ENCODE data around the gene SCYGR1. TPM values are rescaled to one million over a fixed set of nuclear protein-coding genes. Genes with fewer than 3 reads are reported as not detected.

Gene SCYGR1
- total RNA-seq, 6 experiments from 2014 or later, result not detected

DNA sequence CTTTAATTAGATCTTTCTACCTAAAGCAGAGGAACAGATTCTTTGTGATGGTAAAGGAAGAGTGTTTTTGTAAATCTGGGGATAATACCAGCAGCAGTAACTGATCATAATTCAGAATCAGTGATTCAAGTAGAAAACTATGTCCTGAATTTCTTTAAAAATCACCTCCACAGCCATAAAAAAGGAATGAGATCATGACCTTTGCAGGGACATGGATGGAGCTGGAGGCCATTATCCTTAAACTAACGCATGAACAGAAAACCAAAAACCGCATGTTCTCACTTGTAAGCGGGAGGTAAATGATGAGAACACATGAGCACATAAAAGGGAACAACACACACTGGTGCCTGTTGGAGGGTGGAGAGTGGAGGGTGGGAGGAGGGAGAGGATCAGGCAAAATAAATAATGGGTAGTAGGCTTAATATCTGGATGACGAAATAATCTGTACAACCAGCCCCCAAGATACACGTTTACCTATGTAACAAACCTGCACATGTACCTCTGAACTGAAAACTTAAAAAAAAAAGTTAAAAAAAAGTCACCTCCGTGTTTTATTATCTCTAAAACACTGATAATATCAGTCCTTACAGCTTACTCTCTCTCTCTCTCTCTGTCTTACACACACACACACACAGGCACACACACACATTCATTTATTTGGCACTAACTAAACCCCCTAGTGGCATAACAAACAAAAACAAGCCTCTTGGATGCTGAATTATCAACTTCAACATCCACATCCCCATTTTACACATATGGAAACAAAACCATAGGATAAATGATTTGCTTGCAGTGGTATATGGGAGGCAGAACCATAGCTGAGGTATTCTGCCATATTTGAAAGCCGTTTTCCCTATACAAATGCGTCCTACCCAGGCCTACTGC lies 10.0 kb downstream of the SCYGR1 start:
- H3K4me1 Mint-ChIP-seq (ENCODE audit: low read depth), result peaks cover 67% of the 10 kb centered on the region
- TF ChIP-seq, protein P1, sequence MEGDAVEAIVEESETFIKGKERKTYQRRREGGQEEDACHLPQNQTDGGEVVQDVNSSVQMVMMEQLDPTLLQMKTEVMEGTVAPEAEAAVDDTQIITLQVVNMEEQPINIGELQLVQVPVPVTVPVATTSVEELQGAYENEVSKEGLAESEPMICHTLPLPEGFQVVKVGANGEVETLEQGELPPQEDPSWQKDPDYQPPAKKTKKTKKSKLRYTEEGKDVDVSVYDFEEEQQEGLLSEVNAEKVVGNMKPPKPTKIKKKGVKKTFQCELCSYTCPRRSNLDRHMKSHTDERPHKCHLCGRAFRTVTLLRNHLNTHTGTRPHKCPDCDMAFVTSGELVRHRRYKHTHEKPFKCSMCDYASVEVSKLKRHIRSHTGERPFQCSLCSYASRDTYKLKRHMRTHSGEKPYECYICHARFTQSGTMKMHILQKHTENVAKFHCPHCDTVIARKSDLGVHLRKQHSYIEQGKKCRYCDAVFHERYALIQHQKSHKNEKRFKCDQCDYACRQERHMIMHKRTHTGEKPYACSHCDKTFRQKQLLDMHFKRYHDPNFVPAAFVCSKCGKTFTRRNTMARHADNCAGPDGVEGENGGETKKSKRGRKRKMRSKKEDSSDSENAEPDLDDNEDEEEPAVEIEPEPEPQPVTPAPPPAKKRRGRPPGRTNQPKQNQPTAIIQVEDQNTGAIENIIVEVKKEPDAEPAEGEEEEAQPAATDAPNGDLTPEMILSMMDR (IDR thresholded peaks at IDR 0.05), result peak; percentile 47; the same call in 1 of the 2 replicates
- DNase-seq, result peak; percentile 13
- peak overlapping the region; percentile 74 for H3K27ac Mint-ChIP-seq
- no peaks in the 10 kb centered on the region; the same call in none of the 2 replicates for H3K27me3 Mint-ChIP-seq (ENCODE audit: insufficient read depth)
- H3K9me3 Mint-ChIP-seq, result no peaks in the 10 kb centered on the region
- H3K36me3 Mint-ChIP-seq (ENCODE audit: low read depth), result no peaks in the 10 kb centered on the region
- H3K4me3 Mint-ChIP-seq, result peak overlapping the region; percentile 56

GRCh38 chr2:227376656-227377396 lies 10.9 kb downstream of the SCYGR1 start:
- H3K27ac Mint-ChIP-seq, result peak overlapping the region; percentile 74

GRCh38 chr2:227374158-227374557 lies 13.6 kb downstream of the SCYGR1 start:
- peak; percentile 7 for DNase-seq
- H3K27me3 Mint-ChIP-seq (ENCODE audit: insufficient read depth), result no peaks in the 10 kb centered on the region; the same call in none of the 2 replicates
- H3K9me3 Mint-ChIP-seq, result no peaks in the 10 kb centered on the region
- peaks cover 85% of the 10 kb centered on the region for H3K4me1 Mint-ChIP-seq (ENCODE audit: low read depth)
- no peak overlapping the region for H3K27ac Mint-ChIP-seq
- TF ChIP-seq, protein P1 (IDR thresholded peaks at IDR 0.05), result no peak
- peak overlapping the region; percentile 12; the same call in 1 of the 2 replicates for H3K4me3 Mint-ChIP-seq
- H3K36me3 Mint-ChIP-seq (ENCODE audit: low read depth), result no peaks in the 10 kb centered on the region

More at GRCh38 chr2:227376656-227377396, 10.9 kb downstream of the SCYGR1 start:
- peak overlapping the region; percentile 56 for H3K4me3 Mint-ChIP-seq
- TF ChIP-seq, protein P1 (IDR thresholded peaks at IDR 0.05), result no peak
- H3K4me1 Mint-ChIP-seq (ENCODE audit: low read depth), result peaks cover 68% of the 10 kb centered on the region
- no peaks in the 10 kb centered on the region for H3K36me3 Mint-ChIP-seq (ENCODE audit: low read depth)
- H3K9me3 Mint-ChIP-seq, result no peaks in the 10 kb centered on the region
- H3K27me3 Mint-ChIP-seq (ENCODE audit: insufficient read depth), result no peaks in the 10 kb centered on the region; the same call in none of the 2 replicates
- DNase-seq, result peak; percentile 42

DNA sequence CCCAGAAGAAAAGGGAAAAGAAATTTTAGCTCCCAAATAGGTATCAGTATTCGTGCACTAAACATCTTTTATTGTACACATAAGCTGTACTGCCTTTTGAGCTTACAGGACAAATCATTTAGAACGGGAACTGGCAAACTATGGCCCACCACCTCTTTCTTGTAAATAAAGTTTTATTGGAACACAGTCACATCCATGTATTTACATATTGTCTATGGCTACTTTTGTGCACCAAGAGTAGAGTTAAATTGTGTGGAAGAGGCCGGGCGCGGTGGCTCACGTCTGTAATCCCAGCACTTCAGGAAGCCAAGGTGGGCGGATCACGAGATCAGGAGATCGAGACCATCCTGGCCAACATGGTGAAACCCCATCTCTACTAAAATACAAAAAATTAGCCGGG lies 14.4 kb downstream of the SCYGR1 start:
- TF ChIP-seq, protein P1 (IDR thresholded peaks at IDR 0.05), result no peak
- Mint-ChIP-seq H3K9me3 (no peaks in the 10 kb centered on the region), H3K27ac (0 out of 2 replicates have a peak overlapping the region, but pooled peaks have one; percentile 25), H3K4me3 (no peak overlapping the region), H3K36me3 (ENCODE audit: low read depth) (no peaks in the 10 kb centered on the region), H3K27me3 (ENCODE audit: insufficient read depth) (no peaks in the 10 kb centered on the region; the same call in none of the 2 replicates), H3K4me1 (ENCODE audit: low read depth) (peaks cover 84% of the 10 kb centered on the region)
- no peak for DNase-seq

GRCh38 chr2:227370791-227371312 lies 16.9 kb downstream of the SCYGR1 start:
- H3K4me1 Mint-ChIP-seq (ENCODE audit: low read depth), result peaks cover 76% of the 10 kb centered on the region
- peak overlapping the region; percentile 96 for H3K27ac Mint-ChIP-seq
- H3K4me3 Mint-ChIP-seq, result peak overlapping the region; percentile 87
- no peaks in the 10 kb centered on the region; the same call in 1 of the 2 replicates for H3K27me3 Mint-ChIP-seq (ENCODE audit: insufficient read depth)
- no peaks in the 10 kb centered on the region for H3K9me3 Mint-ChIP-seq
- H3K36me3 Mint-ChIP-seq (ENCODE audit: low read depth), result no peaks in the 10 kb centered on the region
- peak; percentile 62 for DNase-seq
- TF ChIP-seq, protein P1 (IDR thresholded peaks at IDR 0.05), result no peak

Measured in HFFc6 (cell line).